ENCODE measurements around the gene DNAJC4.

The DNAJC4 gene

DNA sequence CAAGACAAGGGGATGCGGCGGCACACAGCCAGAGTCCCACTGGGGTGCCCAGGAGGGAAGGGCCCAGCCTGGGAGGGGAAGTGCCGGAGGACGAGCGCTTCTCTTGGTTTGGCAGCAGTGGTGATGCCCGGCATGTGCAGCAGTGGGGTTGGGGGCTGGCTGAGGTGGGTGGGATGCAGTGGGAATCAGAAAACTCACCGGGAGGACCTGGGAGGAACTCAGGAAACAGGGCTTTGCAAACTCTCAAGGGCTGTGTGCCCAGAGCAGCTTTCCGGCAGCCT is 20.8 kb upstream of the DNAJC4 start:
- DNase-seq (ENCODE audit: low read depth): no peak
- TF ChIP-seq, protein P1, sequence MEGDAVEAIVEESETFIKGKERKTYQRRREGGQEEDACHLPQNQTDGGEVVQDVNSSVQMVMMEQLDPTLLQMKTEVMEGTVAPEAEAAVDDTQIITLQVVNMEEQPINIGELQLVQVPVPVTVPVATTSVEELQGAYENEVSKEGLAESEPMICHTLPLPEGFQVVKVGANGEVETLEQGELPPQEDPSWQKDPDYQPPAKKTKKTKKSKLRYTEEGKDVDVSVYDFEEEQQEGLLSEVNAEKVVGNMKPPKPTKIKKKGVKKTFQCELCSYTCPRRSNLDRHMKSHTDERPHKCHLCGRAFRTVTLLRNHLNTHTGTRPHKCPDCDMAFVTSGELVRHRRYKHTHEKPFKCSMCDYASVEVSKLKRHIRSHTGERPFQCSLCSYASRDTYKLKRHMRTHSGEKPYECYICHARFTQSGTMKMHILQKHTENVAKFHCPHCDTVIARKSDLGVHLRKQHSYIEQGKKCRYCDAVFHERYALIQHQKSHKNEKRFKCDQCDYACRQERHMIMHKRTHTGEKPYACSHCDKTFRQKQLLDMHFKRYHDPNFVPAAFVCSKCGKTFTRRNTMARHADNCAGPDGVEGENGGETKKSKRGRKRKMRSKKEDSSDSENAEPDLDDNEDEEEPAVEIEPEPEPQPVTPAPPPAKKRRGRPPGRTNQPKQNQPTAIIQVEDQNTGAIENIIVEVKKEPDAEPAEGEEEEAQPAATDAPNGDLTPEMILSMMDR (IDR thresholded peaks at IDR 0.05; ENCODE audit: insufficient read depth, low read depth, low read length, missing control alignments): no peak
- H3K4me3 ChIP-seq (ENCODE audit: low read length): no peak overlapping the region

DNA sequence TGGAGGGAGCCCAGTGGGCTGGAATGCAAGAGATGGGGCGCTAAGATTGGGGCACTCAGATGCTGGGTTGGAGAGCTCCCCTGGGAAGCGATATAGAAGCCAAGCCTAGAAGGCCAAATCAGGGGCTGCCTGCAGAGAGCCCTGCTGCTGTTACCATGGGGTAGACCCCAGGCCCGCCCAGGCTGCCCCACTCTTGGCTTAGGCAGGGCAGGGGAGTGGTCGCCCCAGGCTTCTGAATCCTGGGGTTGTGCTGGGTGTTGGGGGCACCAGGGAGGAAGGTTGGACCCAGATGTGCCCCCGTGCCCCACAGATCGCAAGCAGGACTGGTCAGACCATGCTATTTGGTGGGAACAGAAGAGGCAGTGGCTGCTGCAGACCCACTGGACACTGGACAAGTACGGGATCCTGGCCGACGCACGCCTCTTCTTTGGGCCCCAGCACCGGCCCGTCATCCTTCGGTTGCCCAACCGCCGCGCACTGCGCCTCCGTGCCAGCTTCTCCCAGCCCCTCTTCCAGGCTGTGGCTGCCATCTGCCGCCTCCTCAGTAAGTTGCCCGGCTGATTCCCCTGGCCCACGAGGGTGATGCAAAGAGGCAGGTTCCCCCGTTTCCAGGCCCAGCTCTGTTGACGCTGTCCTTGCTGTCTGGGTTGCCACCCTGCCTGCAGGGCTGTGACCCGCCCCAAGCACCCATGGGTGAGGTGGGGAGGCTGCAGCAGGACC is 19.9 kb upstream of the DNAJC4 start:
- TF ChIP-seq, protein P1 (IDR thresholded peaks at IDR 0.05; ENCODE audit: insufficient read depth, low read depth, low read length, missing control alignments): no peak
- no peak overlapping the region for H3K4me3 ChIP-seq (ENCODE audit: low read length)
- DNase-seq (ENCODE audit: low read depth): no peak

DNA sequence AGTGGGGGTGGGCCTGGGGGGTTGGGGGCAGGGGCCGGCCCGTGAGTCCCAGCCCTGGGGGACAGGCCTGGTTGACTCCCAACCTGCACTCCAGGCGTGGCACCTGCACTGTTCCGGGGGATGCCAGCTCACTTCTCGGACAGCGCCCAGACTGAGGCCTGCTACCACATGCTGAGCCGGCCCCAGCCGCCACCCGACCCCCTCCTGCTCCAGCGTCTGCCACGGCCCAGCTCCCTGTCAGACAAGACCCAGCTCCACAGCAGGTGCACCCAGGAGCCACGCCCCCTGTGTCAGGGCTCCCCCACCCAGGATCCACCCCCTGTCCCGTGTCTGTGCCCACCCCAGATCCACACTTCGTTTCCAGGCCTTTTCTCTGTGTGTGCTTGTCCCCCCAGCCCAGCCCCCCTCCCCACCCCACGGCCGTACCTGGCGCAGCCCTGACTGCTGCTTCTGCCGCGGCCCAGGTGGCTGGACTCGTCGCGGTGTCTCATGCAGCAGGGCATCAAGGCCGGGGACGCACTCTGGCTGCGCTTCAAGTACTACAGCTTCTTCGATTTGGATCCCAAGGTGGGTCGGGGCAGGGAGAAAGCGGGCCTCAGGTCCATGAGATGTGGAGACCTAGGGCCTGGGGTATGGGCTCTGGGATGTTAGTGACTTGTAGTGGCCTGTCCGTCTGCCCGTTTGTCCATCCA is 19.0 kb upstream of the DNAJC4 start:
- TF ChIP-seq, protein P1 (IDR thresholded peaks at IDR 0.05; ENCODE audit: insufficient read depth, low read depth, low read length, missing control alignments): no peak
- DNase-seq (ENCODE audit: low read depth): no peak
- H3K4me3 ChIP-seq (ENCODE audit: low read length): no peak overlapping the region

DNA sequence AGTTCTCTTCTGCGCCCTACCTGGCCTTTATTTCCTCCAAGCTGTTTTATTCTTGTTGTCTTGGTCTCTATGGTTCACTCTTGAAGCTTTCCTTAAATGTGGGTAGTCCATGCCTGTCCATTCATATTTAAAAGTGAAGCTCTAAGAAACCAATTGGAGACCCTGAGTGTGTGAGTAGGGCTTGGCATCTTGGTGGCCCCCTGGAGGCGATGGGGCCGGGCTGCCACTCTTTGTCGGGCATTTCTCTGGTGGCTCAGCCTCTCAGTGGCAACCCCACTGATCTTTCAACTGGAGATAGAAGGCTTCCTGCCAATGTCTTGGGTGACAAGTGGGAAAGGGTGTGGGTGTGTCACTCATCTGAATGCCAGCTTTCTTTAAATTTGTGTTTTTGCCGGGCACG is 13.5 kb upstream of the DNAJC4 start:
- no peak for DNase-seq (ENCODE audit: low read depth)
- TF ChIP-seq, protein P1 (IDR thresholded peaks at IDR 0.05; ENCODE audit: insufficient read depth, low read depth, low read length, missing control alignments): no peak
- H3K4me3 ChIP-seq (ENCODE audit: low read length): no peak overlapping the region

DNA sequence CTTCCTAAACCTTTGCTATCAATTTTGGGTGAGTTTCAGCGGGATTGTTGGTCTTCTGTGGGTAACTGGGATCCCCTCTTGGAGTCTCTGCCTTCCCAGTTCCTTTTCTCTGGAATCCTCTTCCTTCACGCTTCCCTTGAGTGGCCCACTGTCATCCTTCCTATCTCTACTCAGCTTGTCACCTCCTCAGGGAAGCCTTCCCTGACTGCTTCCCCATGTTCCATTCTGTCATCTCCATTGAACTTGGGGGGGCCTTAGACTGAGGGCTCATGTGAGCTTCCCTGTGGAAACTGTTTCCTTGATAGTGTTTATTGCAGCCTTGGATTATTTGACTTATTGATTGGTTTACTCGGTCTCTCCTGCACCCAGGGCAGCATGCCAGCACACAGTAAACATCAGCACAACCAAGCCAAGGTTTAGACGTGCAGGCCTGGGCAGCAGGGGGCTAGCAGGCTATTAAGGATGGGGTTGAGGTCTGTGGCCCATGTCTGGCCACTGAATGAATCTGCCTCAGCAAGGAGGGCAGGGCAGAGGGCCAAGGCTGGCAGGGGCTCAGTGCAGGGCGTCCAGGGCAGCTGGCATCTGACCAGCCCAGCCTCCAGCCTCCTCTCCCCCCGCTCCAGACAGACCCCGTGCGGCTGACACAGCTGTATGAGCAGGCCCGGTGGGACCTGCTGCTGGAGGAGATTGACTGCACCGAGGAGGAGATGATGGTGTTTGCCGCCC is 11.6 kb upstream of the DNAJC4 start:
- H3K4me3 ChIP-seq (ENCODE audit: low read length): no peak overlapping the region

DNA sequence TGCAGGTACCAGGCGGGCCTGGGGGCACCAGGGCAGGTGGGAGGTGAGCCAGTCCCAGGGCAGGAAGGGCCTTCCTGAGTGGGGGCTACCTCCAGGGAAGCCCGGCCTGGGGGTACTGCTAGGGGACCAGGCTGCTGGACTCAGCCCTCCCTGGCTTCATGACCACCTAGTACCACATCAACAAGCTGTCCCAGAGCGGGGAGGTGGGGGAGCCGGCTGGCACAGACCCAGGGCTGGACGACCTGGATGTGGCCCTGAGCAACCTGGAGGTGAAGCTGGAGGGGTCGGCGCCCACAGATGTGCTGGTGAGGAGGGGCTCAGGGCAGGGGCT is 11.0 kb upstream of the DNAJC4 start:
- TF ChIP-seq, protein P1 (IDR thresholded peaks at IDR 0.05; ENCODE audit: insufficient read depth, low read depth, low read length, missing control alignments): no peak
- no peak overlapping the region for H3K4me3 ChIP-seq (ENCODE audit: low read length)
- no peak for DNase-seq (ENCODE audit: low read depth)

More for the DNA sequence above, 11.6 kb upstream of the DNAJC4 start:
- TF ChIP-seq, protein P1 (IDR thresholded peaks at IDR 0.05; ENCODE audit: insufficient read depth, low read depth, low read length, missing control alignments): no peak
- no peak for DNase-seq (ENCODE audit: low read depth)
